ENCODE measurements around the gene ZNF619. TPM values are rescaled to one million over a fixed set of nuclear protein-coding genes. Genes with fewer than 3 reads are reported as not detected.

The ZNF619 gene
- total and polyA plus RNA-seq, 2 of the 13 experiments (the other 11 are each of a cell fraction or from before 2014, with no cell fraction given) = 0.83 to 5.2 TPM

DNA sequence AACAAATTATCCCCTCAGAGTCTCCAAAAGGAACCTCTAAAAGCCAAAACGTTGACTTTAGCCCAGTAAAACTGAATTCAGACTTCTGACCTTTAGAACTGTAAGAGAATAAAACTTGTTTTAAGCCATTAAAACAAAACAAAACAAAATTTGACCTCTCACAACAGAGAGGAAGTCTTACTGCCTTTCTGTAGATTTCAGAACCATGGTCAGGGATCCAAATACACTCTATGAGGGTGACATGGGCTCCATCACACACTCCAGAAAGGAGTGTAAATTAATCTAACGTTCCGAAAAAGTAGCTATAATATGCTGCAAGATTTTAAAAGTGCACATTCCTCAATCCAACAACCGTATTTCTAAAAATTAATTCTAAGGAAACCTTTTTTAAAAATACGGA lies 39.0 kb upstream of the ZNF619 start:
- Histone ChIP-seq H3K79me2 (ENCODE audit: insufficient read depth, low read length) (no peaks in the 10 kb centered on the region), H3K36me3 (replicated peaks in 1 of 2; ENCODE audit: control insufficient read depth in 1 of 2, insufficient read depth in 2 of 2, low read length in 2 of 2) (no peaks in the 10 kb centered on the region), H4K20me1 (ENCODE audit: insufficient read depth, low read length) (no peaks in the 10 kb centered on the region), H3K4me1 (ENCODE audit: insufficient read depth, low read length) (no peaks in the 10 kb centered on the region), H3K27ac (ENCODE audit: extremely low read length, insufficient read depth, low read length) (no peak overlapping the region), H3K9me3 (ENCODE audit: low read length) (no peaks in the 10 kb centered on the region), H3K9ac (ENCODE audit: insufficient read depth, low read depth, low read length) (no peak overlapping the region), H3K4me3 (replicated peaks in 1 of 3; ENCODE audit: insufficient read depth in 1 of 3, low read depth in 2 of 3, low read length in 3 of 3) (no peak overlapping the region), H3K4me2 (ENCODE audit: low read depth, low read length) (no peak overlapping the region), H2AFZ (ENCODE audit: low read length) (no peak overlapping the region), H3K27me3 (ENCODE audit: control insufficient read depth in 1 of 2, insufficient read depth in 2 of 2, low read length in 2 of 2) (no peaks in the 10 kb centered on the region)
- TF ChIP-seq, protein P1, sequence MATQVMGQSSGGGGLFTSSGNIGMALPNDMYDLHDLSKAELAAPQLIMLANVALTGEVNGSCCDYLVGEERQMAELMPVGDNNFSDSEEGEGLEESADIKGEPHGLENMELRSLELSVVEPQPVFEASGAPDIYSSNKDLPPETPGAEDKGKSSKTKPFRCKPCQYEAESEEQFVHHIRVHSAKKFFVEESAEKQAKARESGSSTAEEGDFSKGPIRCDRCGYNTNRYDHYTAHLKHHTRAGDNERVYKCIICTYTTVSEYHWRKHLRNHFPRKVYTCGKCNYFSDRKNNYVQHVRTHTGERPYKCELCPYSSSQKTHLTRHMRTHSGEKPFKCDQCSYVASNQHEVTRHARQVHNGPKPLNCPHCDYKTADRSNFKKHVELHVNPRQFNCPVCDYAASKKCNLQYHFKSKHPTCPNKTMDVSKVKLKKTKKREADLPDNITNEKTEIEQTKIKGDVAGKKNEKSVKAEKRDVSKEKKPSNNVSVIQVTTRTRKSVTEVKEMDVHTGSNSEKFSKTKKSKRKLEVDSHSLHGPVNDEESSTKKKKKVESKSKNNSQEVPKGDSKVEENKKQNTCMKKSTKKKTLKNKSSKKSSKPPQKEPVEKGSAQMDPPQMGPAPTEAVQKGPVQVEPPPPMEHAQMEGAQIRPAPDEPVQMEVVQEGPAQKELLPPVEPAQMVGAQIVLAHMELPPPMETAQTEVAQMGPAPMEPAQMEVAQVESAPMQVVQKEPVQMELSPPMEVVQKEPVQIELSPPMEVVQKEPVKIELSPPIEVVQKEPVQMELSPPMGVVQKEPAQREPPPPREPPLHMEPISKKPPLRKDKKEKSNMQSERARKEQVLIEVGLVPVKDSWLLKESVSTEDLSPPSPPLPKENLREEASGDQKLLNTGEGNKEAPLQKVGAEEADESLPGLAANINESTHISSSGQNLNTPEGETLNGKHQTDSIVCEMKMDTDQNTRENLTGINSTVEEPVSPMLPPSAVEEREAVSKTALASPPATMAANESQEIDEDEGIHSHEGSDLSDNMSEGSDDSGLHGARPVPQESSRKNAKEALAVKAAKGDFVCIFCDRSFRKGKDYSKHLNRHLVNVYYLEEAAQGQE (IDR thresholded peaks at IDR 0.05; ENCODE audit: borderline replicate concordance in 1 of 2, low read depth in 1 of 2, low read length in 2 of 2) = peak in 1 of 2 experiments; percentile 86; a peak in 3 of 4 replicates
- TF ChIP-seq, protein P2, sequence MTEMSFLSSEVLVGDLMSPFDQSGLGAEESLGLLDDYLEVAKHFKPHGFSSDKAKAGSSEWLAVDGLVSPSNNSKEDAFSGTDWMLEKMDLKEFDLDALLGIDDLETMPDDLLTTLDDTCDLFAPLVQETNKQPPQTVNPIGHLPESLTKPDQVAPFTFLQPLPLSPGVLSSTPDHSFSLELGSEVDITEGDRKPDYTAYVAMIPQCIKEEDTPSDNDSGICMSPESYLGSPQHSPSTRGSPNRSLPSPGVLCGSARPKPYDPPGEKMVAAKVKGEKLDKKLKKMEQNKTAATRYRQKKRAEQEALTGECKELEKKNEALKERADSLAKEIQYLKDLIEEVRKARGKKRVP (CRISPR knock-in tag; IDR thresholded peaks at IDR 0.05) = no peak
- TF ChIP-seq SP5 (CRISPR knock-in tag; IDR thresholded peaks at IDR 0.05; ENCODE audit: borderline replicate concordance, low read depth) = no peak
- TF ChIP-seq ZNF496 (CRISPR knock-in tag; IDR thresholded peaks at IDR 0.05; ENCODE audit: insufficient replicate concordance) = no peak
- TF ChIP-seq KLF6 (CRISPR knock-in tag; IDR thresholded peaks at IDR 0.05) = no peak
- 0 out of 2 replicates have a peak, but pooled peaks have one; percentile 41 for TF ChIP-seq MIER2 (CRISPR knock-in tag; IDR thresholded peaks at IDR 0.05)
- no peak for TF ChIP-seq ZBTB1 (CRISPR knock-in tag; IDR thresholded peaks at IDR 0.05; ENCODE audit: borderline replicate concordance)
- TF ChIP-seq, protein P3, sequence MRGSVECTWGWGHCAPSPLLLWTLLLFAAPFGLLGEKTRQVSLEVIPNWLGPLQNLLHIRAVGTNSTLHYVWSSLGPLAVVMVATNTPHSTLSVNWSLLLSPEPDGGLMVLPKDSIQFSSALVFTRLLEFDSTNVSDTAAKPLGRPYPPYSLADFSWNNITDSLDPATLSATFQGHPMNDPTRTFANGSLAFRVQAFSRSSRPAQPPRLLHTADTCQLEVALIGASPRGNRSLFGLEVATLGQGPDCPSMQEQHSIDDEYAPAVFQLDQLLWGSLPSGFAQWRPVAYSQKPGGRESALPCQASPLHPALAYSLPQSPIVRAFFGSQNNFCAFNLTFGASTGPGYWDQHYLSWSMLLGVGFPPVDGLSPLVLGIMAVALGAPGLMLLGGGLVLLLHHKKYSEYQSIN (CRISPR knock-in tag; IDR thresholded peaks at IDR 0.05; ENCODE audit: borderline replicate concordance) = no peak
- no peak for TF ChIP-seq ZNF564 (CRISPR knock-in tag; IDR thresholded peaks at IDR 0.05)
- 64% methylated on average over 5 of the region's 5 CpGs for WGBS (ENCODE audit: low lambda C conversion rate)
- ChIA-PET CTCF (ENCODE audit: low intra/inter-chr PET ratio, low total read pairs) (no interaction called here), POLR2A (no interaction called here)
- no peak for DNase-seq (ENCODE audit: low spot score)
- BruUV-seq (replicated peaks) = no TSS peak
- no peak for FAIRE-seq
- in situ Hi-C loops (cut with HindIII; ENCODE audit: extremely low pct_ligation_motif_present, low pct_unique_long_range_greater_than_20kb) (no loop called here), intact Hi-C loops (cut with micrococcal nuclease; ENCODE audit: unreplicated experiment) (no loop called here)
- no peak for ATAC-seq

All from HepG2 (cell line).